COLO668 (cell line): Measurements from ENCODE around the gene GRK5.

Source experiments
- DNase-seq: peaks from one replicate; lab custom pipeline; 2025; ENCODE audit not compliant: unreplicated experiment; lab: John Stamatoyannopoulos, UW

Gene GRK5

GRCh38 chr10:119337796-119338432, 130.5 kb downstream of the GRK5 start:
- DNase-seq: no peak

- DNase-seq: no peak
Observed at GRCh38 chr10:119339109-119339508, 131.7 kb downstream of the GRK5 start.

GRCh38 chr10:119340893-119341458, 133.6 kb downstream of the GRK5 start:
- DNase-seq: no peak

- no peak for DNase-seq
Observed at GRCh38 chr10:119341459-119342301, 134.3 kb downstream of the GRK5 start.

- no peak for DNase-seq
Observed at GRCh38 chr10:119342335-119342734, 135.0 kb downstream of the GRK5 start.

- no peak for DNase-seq
Observed at GRCh38 chr10:119343011-119343601, 135.7 kb downstream of the GRK5 start.

- peak; percentile 74 for DNase-seq
Observed at GRCh38 chr10:119344381-119344780, 137.0 kb downstream of the GRK5 start.

- DNase-seq: peak; percentile 26
Observed at GRCh38 chr10:119346095-119346832, 138.9 kb downstream of the GRK5 start.

GRCh38 chr10:119347181-119347974, 140.0 kb downstream of the GRK5 start:
- DNase-seq: no peak

- DNase-seq: no peak
Observed at GRCh38 chr10:119348106-119348505, 140.7 kb downstream of the GRK5 start.

- DNase-seq: no peak
Observed at GRCh38 chr10:119348516-119349240, 141.3 kb downstream of the GRK5 start.

GRCh38 chr10:119349341-119349740, 142.0 kb downstream of the GRK5 start:
- no peak for DNase-seq

- no peak for DNase-seq
Observed at GRCh38 chr10:119349937-119350501, 142.6 kb downstream of the GRK5 start.

GRCh38 chr10:119350502-119351097, 143.2 kb downstream of the GRK5 start:
- no peak for DNase-seq

- DNase-seq: no peak
Observed at GRCh38 chr10:119351189-119351588, 143.8 kb downstream of the GRK5 start.

GRCh38 chr10:119352042-119352441, 144.7 kb downstream of the GRK5 start:
- no peak for DNase-seq

GRCh38 chr10:119352807-119353206, 145.4 kb downstream of the GRK5 start:
- no peak for DNase-seq

- DNase-seq: no peak
Observed at GRCh38 chr10:119353421-119353820, 146.1 kb downstream of the GRK5 start.

GRCh38 chr10:119355930-119356329, 148.6 kb downstream of the GRK5 start:
- peak; percentile 3 for DNase-seq
